ENCODE measurements around the gene TMEM205.

Gene TMEM205

GRCh38 chr19:11375143-11375948 lies 29.3 kb upstream of the TMEM205 start:
- H3K27ac ChIP-seq (ENCODE audit: low read depth, low read length, poor library complexity, severe bottlenecking): peak overlapping the region; percentile 88
- H3F3A ChIP-seq (ENCODE audit: insufficient read depth, low read length): no peaks in the 10 kb centered on the region
- no peaks in the 10 kb centered on the region for H4K20me1 ChIP-seq (ENCODE audit: insufficient read depth, low read length)
- H3K4me2 ChIP-seq (ENCODE audit: low read length): peak overlapping the region; percentile 84
- H3K9me2 ChIP-seq (ENCODE audit: low read depth, low read length): no peaks in the 10 kb centered on the region
- H3K9me3 ChIP-seq (ENCODE audit: low read length): no peaks in the 10 kb centered on the region
- H3K36me3 ChIP-seq (ENCODE audit: insufficient read depth, low read length): peaks cover 14% of the 10 kb centered on the region; the same call in 1 of the 2 replicates
- H3K4me3 ChIP-seq (ENCODE audit: low read depth, low read length, poor library complexity, severe bottlenecking): peak overlapping the region; percentile 64
- no peaks in the 10 kb centered on the region for H3K79me2 ChIP-seq (ENCODE audit: insufficient read depth, low read length)
- peaks cover 44% of the 10 kb centered on the region for H3K4me1 ChIP-seq (ENCODE audit: insufficient read depth, low read length, severe bottlenecking)
- H2AFZ ChIP-seq (ENCODE audit: low read length): no peak overlapping the region
- H3K9ac ChIP-seq (ENCODE audit: low read length): peak overlapping the region; percentile 83
- no peak for TF ChIP-seq CTCF (IDR thresholded peaks at IDR 0.05; ENCODE audit: low read length)
- no peak for TF ChIP-seq EZH2 (IDR thresholded peaks at IDR 0.05; ENCODE audit: borderline replicate concordance, low read length)
- no peaks in the 10 kb centered on the region for H3K27me3 ChIP-seq (ENCODE audit: insufficient read depth, low read length)

GRCh38 chr19:11374433-11375142 lies 28.5 kb upstream of the TMEM205 start, which contains the start of gene SWSAP1:
Gene SWSAP1 (plus strand): TSS chr19:11374666. CDS start chr19:11374681, 15 bp downstream.
- no peaks in the 10 kb centered on the region for H3K9me3 ChIP-seq (ENCODE audit: low read length)
- H3K4me3 ChIP-seq (ENCODE audit: low read depth, low read length, poor library complexity, severe bottlenecking): peak within 1 kb of the TSS; percentile 64
- peak within 1 kb of the TSS; percentile 84 for H3K4me2 ChIP-seq (ENCODE audit: low read length)
- H3K9ac ChIP-seq (ENCODE audit: low read length): peak within 1 kb of the TSS; percentile 83
- H4K20me1 ChIP-seq (ENCODE audit: insufficient read depth, low read length): no peaks in the 10 kb centered on the region
- H2AFZ ChIP-seq (ENCODE audit: low read length): no peak within 1 kb of the TSS
- H3K27ac ChIP-seq (ENCODE audit: low read depth, low read length, poor library complexity, severe bottlenecking): peak within 1 kb of the TSS; percentile 88
- H3K9me2 ChIP-seq (ENCODE audit: low read depth, low read length): no peaks in the 10 kb centered on the region
- H3K36me3 ChIP-seq (ENCODE audit: insufficient read depth, low read length): peaks cover 14% of the 10 kb centered on the region; the same call in 1 of the 2 replicates
- H3K79me2 ChIP-seq (ENCODE audit: insufficient read depth, low read length): no peaks in the 10 kb centered on the region
- peaks cover 36% of the 10 kb centered on the region for H3K4me1 ChIP-seq (ENCODE audit: insufficient read depth, low read length, severe bottlenecking)
- no peaks in the 10 kb centered on the region for H3F3A ChIP-seq (ENCODE audit: insufficient read depth, low read length)
- no peak for TF ChIP-seq CTCF (IDR thresholded peaks at IDR 0.05; ENCODE audit: low read length)
- no peak for TF ChIP-seq EZH2 (IDR thresholded peaks at IDR 0.05; ENCODE audit: borderline replicate concordance, low read length)
- H3K27me3 ChIP-seq (ENCODE audit: insufficient read depth, low read length): no peaks in the 10 kb centered on the region

GRCh38 chr19:11373885-11374432 lies 27.9 kb upstream of the TMEM205 start:
- TF ChIP-seq EZH2 (IDR thresholded peaks at IDR 0.05; ENCODE audit: borderline replicate concordance, low read length) (no peak), CTCF (IDR thresholded peaks at IDR 0.05; ENCODE audit: low read length) (no peak)
- Histone ChIP-seq H3K27ac (ENCODE audit: low read depth, low read length, poor library complexity, severe bottlenecking) (no peak overlapping the region), H3K27me3 (ENCODE audit: insufficient read depth, low read length) (no peaks in the 10 kb centered on the region), H3K4me2 (ENCODE audit: low read length) (peak overlapping the region; percentile 84), H2AFZ (ENCODE audit: low read length) (no peak overlapping the region), H3K9ac (ENCODE audit: low read length) (peak overlapping the region; percentile 66), H3K36me3 (ENCODE audit: insufficient read depth, low read length) (peaks cover 14% of the 10 kb centered on the region; the same call in 1 of the 2 replicates), H3F3A (ENCODE audit: insufficient read depth, low read length) (no peaks in the 10 kb centered on the region), H3K4me3 (ENCODE audit: low read depth, low read length, poor library complexity, severe bottlenecking) (peak overlapping the region; percentile 64), H4K20me1 (ENCODE audit: insufficient read depth, low read length) (no peaks in the 10 kb centered on the region), H3K9me2 (ENCODE audit: low read depth, low read length) (no peaks in the 10 kb centered on the region), H3K4me1 (ENCODE audit: insufficient read depth, low read length, severe bottlenecking) (peaks cover 31% of the 10 kb centered on the region), H3K79me2 (ENCODE audit: insufficient read depth, low read length) (no peaks in the 10 kb centered on the region), H3K9me3 (ENCODE audit: low read length) (no peaks in the 10 kb centered on the region)
